H1 (cell line): ENCODE measurements around the gene PSMC5.

Experiments used
- PHF8 ChIP-seq: fragments of 200-600 bp; sonication (generic); conservative IDR thresholded peaks from 2 replicates; pipeline ENCODE4 v1.7.1; 2012; ENCODE audit warnings: low read depth, mild to moderate bottlenecking, inconsistent platforms, low read length, moderate library complexity
- POLR2AphosphoS5 ChIP-seq: IDR thresholded peaks from 2 replicates; pipeline ENCODE4 v1.6.1; 2011; ENCODE audit warnings: low read depth, low read length

DNA sequence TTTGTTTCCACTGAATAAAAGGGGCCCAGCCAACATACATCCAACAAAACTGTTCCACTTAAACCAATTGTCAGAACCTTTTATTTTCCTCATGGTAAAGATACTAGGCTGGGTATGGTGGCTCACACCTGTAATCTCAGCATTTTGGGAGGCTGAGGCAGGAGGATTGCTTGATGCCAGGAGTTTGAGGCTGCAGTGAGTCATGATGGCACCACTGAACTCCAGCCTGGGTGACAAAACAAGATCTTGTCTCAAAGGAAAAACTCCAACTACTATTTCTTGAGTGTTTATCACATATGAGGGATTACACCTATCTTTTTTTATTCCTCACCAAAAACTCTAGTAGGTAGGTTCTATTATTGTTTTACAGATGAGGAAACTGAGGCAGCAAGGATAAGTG lies 4.7 kb upstream of the PSMC5 start:
- TF ChIP-seq POLR2AphosphoS5 (no peak), PHF8 (no peak)
